Caco-2 (cell line): ENCODE results near the gene ORMDL2. TPM values are rescaled to one million over a fixed set of nuclear protein-coding genes. Genes with fewer than 3 reads are reported as not detected.

Source experiments
- BruUV-seq: library from RNA; stranded (reverse); fragments of 400-500 nt; replicated peaks from 2 replicates; lab custom pipeline; 2021; lab: Mats Ljungman, UMichigan
- CTCF ChIA-PET: fragments of 300-600 bp; sonication (Branson Sonifier 250); formaldehyde crosslinking; loops from one replicate; lab custom pipeline; 2022; ENCODE audit warnings: antibody characterized with exemption; lab: Charles Lee
- POLR2A ChIA-PET: fragments of 300-600 bp; sonication (Branson Sonifier 250); formaldehyde crosslinking; loops from one replicate; lab custom pipeline; 2022; ENCODE audit warnings: antibody characterized with exemption; lab: Charles Lee
- DNase-seq, 2 experiments: peaks; one replicate each; pipeline versions ENCODE4 v3.0.0 to v3.0.0-alpha.2; 2020 to 2022
- H3K27me3 ChIP-seq: replicated peaks from 2 replicates; pipeline ENCODE4 v1.6.0; 2011; ENCODE audit warnings: low read length; ENCODE audit not compliant: control insufficient read depth, insufficient read depth
- H3K36me3 ChIP-seq: 2 replicates; pipeline ENCODE4 v1.5.1; 2011; ENCODE audit warnings: low read length; ENCODE audit not compliant: control insufficient read depth, insufficient read depth
- H3K4me1 ChIP-seq: fragments of 250-450 bp; sonication (Bioruptor Pico); 2 replicates; pipeline ENCODE4 v1.5.1; 2020; ENCODE audit warnings: mild to moderate bottlenecking
- H3K4me3 ChIP-seq: 2 replicates; pipeline ENCODE4 v1.5.1; 2011; ENCODE audit warnings: low read depth, mild to moderate bottlenecking, control low read depth, low read length
- H3K9me3 ChIP-seq: fragments of 250-450 bp; sonication (Bioruptor Pico); 2 replicates; pipeline ENCODE4 v1.5.1; 2020; ENCODE audit warnings: mild to moderate bottlenecking, moderate library complexity
- H3K27ac Mint-ChIP-seq: one replicate; pipeline ENCODE4 v1.8.0; 2022; ENCODE audit warnings: mixed read lengths; ENCODE audit not compliant: unreplicated experiment
- H3K27me3 Mint-ChIP-seq: one replicate; pipeline ENCODE4 v1.8.0; 2022; ENCODE audit warnings: mixed read lengths; ENCODE audit not compliant: insufficient read depth, unreplicated experiment
- H3K36me3 Mint-ChIP-seq: one replicate; pipeline ENCODE4 v1.8.0; 2022; ENCODE audit warnings: mild to moderate bottlenecking, mixed read lengths; ENCODE audit not compliant: insufficient read depth, unreplicated experiment
- H3K4me1 Mint-ChIP-seq: one replicate; pipeline ENCODE4 v1.8.0; 2022; ENCODE audit warnings: low read depth, mixed read lengths; ENCODE audit not compliant: unreplicated experiment
- H3K4me3 Mint-ChIP-seq: one replicate; pipeline ENCODE4 v1.8.0; 2022; ENCODE audit warnings: mild to moderate bottlenecking, moderate library complexity, mixed read lengths; ENCODE audit not compliant: unreplicated experiment
- H3K9me3 Mint-ChIP-seq: one replicate; pipeline ENCODE4 v1.8.0; 2022; ENCODE audit warnings: mixed read lengths; ENCODE audit not compliant: unreplicated experiment
- intact Hi-C: fragments of 100-400 bp; cut with micrococcal nuclease; formaldehyde crosslinking; loops from one replicate; pipeline ENCODE4 v1.10.0; 2022; ENCODE audit not compliant: unreplicated experiment
- total RNA-seq: library from RNA; stranded (reverse); gene quantifications from 2 replicates; pipeline ENCODE4 v1.2.3, GENCODE V29; 2022
- TF ChIP-seq, protein P1 (sequence below), 2 experiments: fragments of 200-600 bp in 1 of 2; IDR thresholded peaks; 1 replicate in 1 of 2; 2 replicates in 1 of 2; pipeline versions ENCODE4 v1.5.1 to v1.8.0; 2011 to 2022; ENCODE audit warnings: antibody characterized with exemption in 1 of 2, control low read depth in 1 of 2, inconsistent platforms in 1 of 2, low read depth in 1 of 2, low read length in 1 of 2, mild to moderate bottlenecking in 1 of 2, moderate library complexity in 1 of 2; ENCODE audit not compliant: insufficient read depth in 1 of 2, severe bottlenecking in 1 of 2, unreplicated experiment in 1 of 2

ORMDL2 gene
- total RNA-seq, 1 experiment from 2014 or later: 44.0 TPM

DNA sequence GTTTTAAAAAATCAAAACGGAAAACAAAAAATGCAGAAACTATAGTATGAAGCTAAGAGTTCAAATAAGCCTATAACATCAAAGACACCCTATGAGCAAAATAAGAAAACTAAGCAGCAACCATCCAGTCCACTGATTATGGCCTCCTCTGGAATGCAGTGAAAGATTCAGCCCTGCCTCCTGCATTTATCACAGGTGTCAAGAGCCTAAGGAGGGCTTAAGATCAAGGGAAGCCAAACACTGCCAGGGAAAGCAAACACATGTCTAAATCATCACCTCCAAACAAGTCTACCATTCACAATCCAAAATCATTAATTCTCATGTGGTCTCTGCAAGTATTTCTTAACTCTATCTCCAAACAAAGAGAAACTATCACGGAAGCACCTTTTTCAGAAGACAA is 28.7 kb upstream of the ORMDL2 start:
- Histone ChIP-seq H3K4me1 (0 out of 2 replicates have a peak, but pooled peaks cover 3% of the 10 kb centered on the region), H3K36me3 (peaks cover 1% of the 10 kb centered on the region; the same call in 1 of the 2 replicates), H3K4me3 (no peak overlapping the region), H3K9me3 (no peaks in the 10 kb centered on the region), H3K27me3 (no peaks in the 10 kb centered on the region)
- ChIA-PET POLR2A (interaction anchor here (1.0 kb wide), 1 partner anchor 28 kb away, joined by 6 read pairs; the partner anchor contains the start of genes ORMDL2 and SARNP), CTCF (interaction anchor here (0.9 to 1.1 kb wide), 3 partner anchors 8 to 51 kb away, joined by 3 to 6 read pairs (median 3); partner anchors contain the start of genes ORMDL2 and SARNP)
- TF ChIP-seq, protein P1, sequence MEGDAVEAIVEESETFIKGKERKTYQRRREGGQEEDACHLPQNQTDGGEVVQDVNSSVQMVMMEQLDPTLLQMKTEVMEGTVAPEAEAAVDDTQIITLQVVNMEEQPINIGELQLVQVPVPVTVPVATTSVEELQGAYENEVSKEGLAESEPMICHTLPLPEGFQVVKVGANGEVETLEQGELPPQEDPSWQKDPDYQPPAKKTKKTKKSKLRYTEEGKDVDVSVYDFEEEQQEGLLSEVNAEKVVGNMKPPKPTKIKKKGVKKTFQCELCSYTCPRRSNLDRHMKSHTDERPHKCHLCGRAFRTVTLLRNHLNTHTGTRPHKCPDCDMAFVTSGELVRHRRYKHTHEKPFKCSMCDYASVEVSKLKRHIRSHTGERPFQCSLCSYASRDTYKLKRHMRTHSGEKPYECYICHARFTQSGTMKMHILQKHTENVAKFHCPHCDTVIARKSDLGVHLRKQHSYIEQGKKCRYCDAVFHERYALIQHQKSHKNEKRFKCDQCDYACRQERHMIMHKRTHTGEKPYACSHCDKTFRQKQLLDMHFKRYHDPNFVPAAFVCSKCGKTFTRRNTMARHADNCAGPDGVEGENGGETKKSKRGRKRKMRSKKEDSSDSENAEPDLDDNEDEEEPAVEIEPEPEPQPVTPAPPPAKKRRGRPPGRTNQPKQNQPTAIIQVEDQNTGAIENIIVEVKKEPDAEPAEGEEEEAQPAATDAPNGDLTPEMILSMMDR (IDR thresholded peaks at IDR 0.05; ENCODE audit: insufficient read depth in 1 of 2, low read depth in 1 of 2, low read length in 1 of 2, severe bottlenecking in 1 of 2, unreplicated experiment in 1 of 2): no peak
- H3K9me3 Mint-ChIP-seq: no peaks in the 10 kb centered on the region
- H3K27ac Mint-ChIP-seq: no peak overlapping the region
- peak; percentile 47 to 67 for DNase-seq
- BruUV-seq: no TSS peak
- H3K4me3 Mint-ChIP-seq: no peak overlapping the region
- H3K36me3 Mint-ChIP-seq: peaks cover 82% of the 10 kb centered on the region
- H3K4me1 Mint-ChIP-seq: peaks cover 13% of the 10 kb centered on the region
- intact Hi-C loops: loop anchor here (1.0 to 2.0 kb wide), 2 partner anchors 11 to 44 kb away; no protein-coding TSS in a partner anchor
- H3K27me3 Mint-ChIP-seq: no peaks in the 10 kb centered on the region

DNA sequence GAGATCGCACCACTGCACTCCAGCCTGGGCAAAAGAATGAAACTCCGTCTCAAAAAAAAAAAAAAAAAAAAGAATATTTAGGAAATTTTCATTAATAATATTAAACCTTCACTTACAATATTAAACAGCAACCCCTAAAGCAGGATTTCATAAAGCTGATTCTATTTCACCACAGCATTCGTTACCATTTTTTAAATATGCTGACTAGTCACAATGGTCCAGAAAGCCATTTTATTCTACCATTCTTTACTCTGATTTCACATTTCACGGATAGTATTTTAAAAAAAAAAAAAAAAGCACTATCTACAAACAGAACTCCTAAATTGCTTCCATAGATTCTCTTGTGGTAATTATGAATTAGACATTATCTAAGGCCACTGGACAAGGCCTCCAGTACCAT is 27.9 kb upstream of the ORMDL2 start:
- H3K27ac Mint-ChIP-seq: no peak overlapping the region
- POLR2A ChIA-PET: no interaction called here
- intact Hi-C loops: loop anchor here (1.0 to 2.0 kb wide), 2 partner anchors 12 to 45 kb away; no protein-coding TSS in a partner anchor

DNA sequence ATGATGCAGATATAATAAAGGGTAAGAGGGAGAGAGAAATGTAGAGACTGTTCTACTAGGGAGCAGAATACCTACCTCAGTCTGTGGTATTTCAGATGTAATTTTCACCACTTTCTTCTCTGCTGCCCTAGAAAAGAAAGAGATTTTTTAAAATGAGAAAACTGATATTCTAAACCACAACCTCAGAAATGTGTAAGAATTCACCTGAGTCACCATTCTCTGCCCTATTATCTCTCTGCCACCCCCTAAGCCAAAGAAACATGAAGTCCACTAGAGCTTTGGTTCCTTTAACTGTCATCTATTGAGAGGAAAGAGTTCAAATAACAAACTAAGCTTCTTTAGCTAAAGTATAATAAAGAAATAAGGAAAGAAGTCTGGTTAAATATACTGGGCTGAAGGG is 21.9 kb upstream of the ORMDL2 start:
- H3K4me3 ChIP-seq: no peak overlapping the region
- Mint-ChIP-seq H3K4me1 (peaks cover 7% of the 10 kb centered on the region), H3K36me3 (peaks cover 72% of the 10 kb centered on the region), H3K27ac (no peak overlapping the region), H3K27me3 (no peaks in the 10 kb centered on the region), H3K9me3 (no peaks in the 10 kb centered on the region), H3K4me3 (no peak overlapping the region)
- no peak for DNase-seq
- ChIA-PET POLR2A (no interaction called here), CTCF (no interaction called here)
- no peaks in the 10 kb centered on the region for H3K4me1 ChIP-seq
- intact Hi-C loops: no loop called here
- TF ChIP-seq, protein P1 (IDR thresholded peaks at IDR 0.05; ENCODE audit: insufficient read depth in 1 of 2, low read depth in 1 of 2, low read length in 1 of 2, severe bottlenecking in 1 of 2, unreplicated experiment in 1 of 2): no peak
- H3K36me3 ChIP-seq: no peaks in the 10 kb centered on the region; the same call in 1 of the 2 replicates
- no TSS peak for BruUV-seq
- no peaks in the 10 kb centered on the region for H3K9me3 ChIP-seq
- no peaks in the 10 kb centered on the region for H3K27me3 ChIP-seq

More for the DNA sequence above, 27.9 kb upstream of the ORMDL2 start:
- Histone ChIP-seq H3K9me3 (no peaks in the 10 kb centered on the region), H3K4me1 (0 out of 2 replicates have a peak, but pooled peaks cover 3% of the 10 kb centered on the region), H3K27me3 (no peaks in the 10 kb centered on the region), H3K36me3 (peaks cover 1% of the 10 kb centered on the region; the same call in 1 of the 2 replicates), H3K4me3 (no peak overlapping the region)
- H3K4me3 Mint-ChIP-seq: no peak overlapping the region
- TF ChIP-seq, protein P1 (IDR thresholded peaks at IDR 0.05; ENCODE audit: insufficient read depth in 1 of 2, low read depth in 1 of 2, low read length in 1 of 2, severe bottlenecking in 1 of 2, unreplicated experiment in 1 of 2): no peak
- CTCF ChIA-PET: no interaction called here
- peaks cover 82% of the 10 kb centered on the region for H3K36me3 Mint-ChIP-seq
- H3K4me1 Mint-ChIP-seq: peaks cover 13% of the 10 kb centered on the region
- DNase-seq: no peak
- H3K27me3 Mint-ChIP-seq: no peaks in the 10 kb centered on the region
- no peaks in the 10 kb centered on the region for H3K9me3 Mint-ChIP-seq
- no TSS peak for BruUV-seq
